Epithelial cell of proximal tubule (primary cell): ENCODE data around the gene POLDIP2. TPM values are rescaled to one million over a fixed set of nuclear protein-coding genes. Genes with fewer than 3 reads are reported as not detected.
A peak's percentile ranks its signal among the peaks of the same experiment; 100 is the strongest.

Source experiments
- DNase-seq: peaks from one replicate; pipeline ENCODE4 v3.0.0-alpha.2; 2011; ENCODE audit warnings: low read depth
- H3K4me3 ChIP-seq: 2 replicates; pipeline ENCODE4 v1.5.1; 2011; ENCODE audit warnings: low read depth, mild to moderate bottlenecking, low read length
- total RNA-seq: library from RNA; depleted of rRNA; stranded (reverse); fragments of >200 nt; gene quantifications from 2 replicates; pipeline ENCODE4 v1.2.3, GENCODE V29; 2015
- TF ChIP-seq, protein P1 (sequence below): conservative IDR thresholded peaks from 2 replicates; pipeline ENCODE4 v1.5.1; 2012; ENCODE audit warnings: low read depth, mild to moderate bottlenecking, low read length

POLDIP2 gene
- total RNA-seq, 1 donor from 2014 or later: 96.4 TPM

- no peak overlapping the region for H3K4me3 ChIP-seq
- no peak for DNase-seq
- TF ChIP-seq, protein P1, sequence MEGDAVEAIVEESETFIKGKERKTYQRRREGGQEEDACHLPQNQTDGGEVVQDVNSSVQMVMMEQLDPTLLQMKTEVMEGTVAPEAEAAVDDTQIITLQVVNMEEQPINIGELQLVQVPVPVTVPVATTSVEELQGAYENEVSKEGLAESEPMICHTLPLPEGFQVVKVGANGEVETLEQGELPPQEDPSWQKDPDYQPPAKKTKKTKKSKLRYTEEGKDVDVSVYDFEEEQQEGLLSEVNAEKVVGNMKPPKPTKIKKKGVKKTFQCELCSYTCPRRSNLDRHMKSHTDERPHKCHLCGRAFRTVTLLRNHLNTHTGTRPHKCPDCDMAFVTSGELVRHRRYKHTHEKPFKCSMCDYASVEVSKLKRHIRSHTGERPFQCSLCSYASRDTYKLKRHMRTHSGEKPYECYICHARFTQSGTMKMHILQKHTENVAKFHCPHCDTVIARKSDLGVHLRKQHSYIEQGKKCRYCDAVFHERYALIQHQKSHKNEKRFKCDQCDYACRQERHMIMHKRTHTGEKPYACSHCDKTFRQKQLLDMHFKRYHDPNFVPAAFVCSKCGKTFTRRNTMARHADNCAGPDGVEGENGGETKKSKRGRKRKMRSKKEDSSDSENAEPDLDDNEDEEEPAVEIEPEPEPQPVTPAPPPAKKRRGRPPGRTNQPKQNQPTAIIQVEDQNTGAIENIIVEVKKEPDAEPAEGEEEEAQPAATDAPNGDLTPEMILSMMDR: no peak
Measured at GRCh38 chr17:28390563-28390962, 33.2 kb upstream of the POLDIP2 start.

GRCh38 chr17:28390141-28390540, 32.8 kb upstream of the POLDIP2 start:
- TF ChIP-seq, protein P1: no peak
- no peak for DNase-seq
- no peak overlapping the region for H3K4me3 ChIP-seq

- TF ChIP-seq, protein P1: no peak
- no peak for DNase-seq
- H3K4me3 ChIP-seq: no peak overlapping the region
Measured at GRCh38 chr17:28388106-28388505, 30.8 kb upstream of the POLDIP2 start.

GRCh38 chr17:28386391-28386790, 29.1 kb upstream of the POLDIP2 start:
- no peak for DNase-seq
- TF ChIP-seq, protein P1: no peak
- H3K4me3 ChIP-seq: no peak overlapping the region

DNA sequence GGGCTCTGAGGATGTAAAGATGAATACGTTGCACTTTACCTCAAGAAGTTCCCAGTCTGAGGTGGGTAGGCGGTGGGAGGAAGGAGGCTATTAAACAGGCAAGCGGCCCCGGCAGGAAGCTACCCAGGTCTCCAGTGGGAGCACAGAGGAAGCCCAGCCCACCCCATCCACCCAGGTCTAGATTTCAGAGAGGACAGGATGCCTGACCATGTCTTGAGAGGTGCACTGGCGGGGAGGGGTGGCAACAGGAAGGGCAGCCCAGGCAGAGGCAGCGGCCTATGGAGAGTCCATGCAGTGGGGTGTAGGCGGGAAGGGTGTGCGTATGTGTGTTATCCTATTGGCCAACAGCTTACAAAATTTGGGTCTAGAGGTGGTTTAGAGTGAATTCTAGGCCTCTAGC, 28.1 kb upstream of the POLDIP2 start:
- TF ChIP-seq, protein P1: no peak
- no peak for DNase-seq
- peak overlapping the region; percentile 80 for H3K4me3 ChIP-seq

GRCh38 chr17:28385037-28385400, 27.7 kb upstream of the POLDIP2 start:
- no peak for DNase-seq
- TF ChIP-seq, protein P1: no peak
- H3K4me3 ChIP-seq: peak overlapping the region; percentile 80

DNA sequence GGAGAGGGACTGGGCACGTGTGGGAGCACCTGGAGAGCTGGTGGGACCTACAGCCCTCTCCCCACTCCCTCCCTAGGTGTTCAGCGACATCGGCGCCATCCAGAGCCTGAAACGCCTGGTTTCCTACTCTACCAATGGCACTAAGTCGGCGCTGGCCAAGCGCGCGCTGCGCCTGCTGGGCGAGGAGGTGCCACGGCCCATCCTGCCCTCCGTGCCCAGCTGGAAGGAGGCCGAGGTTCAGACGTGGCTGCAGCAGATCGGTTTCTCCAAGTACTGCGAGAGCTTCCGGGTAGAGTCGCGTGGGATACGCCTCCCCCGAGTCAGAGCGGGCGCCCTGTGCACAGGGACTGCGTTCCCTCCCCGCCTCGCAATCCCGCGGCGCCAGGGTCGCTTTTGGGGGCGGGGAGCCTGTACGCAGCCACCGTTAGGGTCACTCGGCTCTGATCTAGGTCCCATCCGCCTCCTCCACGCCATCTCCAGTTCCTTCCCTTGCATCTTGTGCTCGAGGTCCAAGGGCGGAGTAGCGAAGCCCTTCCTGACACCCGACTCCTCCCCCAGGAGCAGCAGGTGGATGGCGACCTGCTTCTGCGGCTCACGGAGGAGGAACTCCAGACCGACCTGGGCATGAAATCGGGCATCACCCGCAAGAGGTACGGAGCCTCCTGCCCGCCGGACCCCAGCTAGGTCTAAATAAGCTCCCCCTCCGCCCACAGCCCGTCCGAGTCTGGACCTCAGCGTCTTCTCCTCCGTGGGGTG, 27.1 kb upstream of the POLDIP2 start:
- no peak for DNase-seq
- TF ChIP-seq, protein P1: no peak
- peak overlapping the region; percentile 80 for H3K4me3 ChIP-seq
